ENCODE measurements around the gene DNM2. TPM values are rescaled to one million over a fixed set of nuclear protein-coding genes. Genes with fewer than 3 reads are reported as not detected.

Gene DNM2
- total RNA-seq, 1 experiment from 2014 or later = 121 TPM

- in situ Hi-C loops (cut with HindIII; ENCODE audit: low sequenced_read_pairs) = no loop called here
- no peak for DNase-seq (ENCODE audit: low spot score)
These were observed 46.5 kb downstream of the DNM2 start for GRCh38 chr19:10764340-10764894.

- in situ Hi-C loops (cut with HindIII; ENCODE audit: low sequenced_read_pairs) = no loop called here
- DNase-seq (ENCODE audit: low spot score) = peak; percentile 41
These were observed 48.3 kb downstream of the DNM2 start for GRCh38 chr19:10766049-10766623.

- DNase-seq (ENCODE audit: low spot score) = no peak
- in situ Hi-C loops (cut with HindIII; ENCODE audit: low sequenced_read_pairs) = no loop called here
These were observed 48.9 kb downstream of the DNM2 start for GRCh38 chr19:10766671-10767201.

- DNase-seq (ENCODE audit: low spot score) = no peak
- in situ Hi-C loops (cut with HindIII; ENCODE audit: low sequenced_read_pairs) = no loop called here
These were observed 49.8 kb downstream of the DNM2 start for GRCh38 chr19:10767726-10768125.

GRCh38 chr19:10768369-10768768, 50.5 kb downstream of the DNM2 start:
- in situ Hi-C loops (cut with HindIII; ENCODE audit: low sequenced_read_pairs) = no loop called here
- DNase-seq (ENCODE audit: low spot score) = no peak

GRCh38 chr19:10768936-10769335, 51.1 kb downstream of the DNM2 start:
- no peak for DNase-seq (ENCODE audit: low spot score)
- in situ Hi-C loops (cut with HindIII; ENCODE audit: low sequenced_read_pairs) = no loop called here

GRCh38 chr19:10769533-10770491, 51.9 kb downstream of the DNM2 start:
- in situ Hi-C loops (cut with HindIII; ENCODE audit: low sequenced_read_pairs) = no loop called here
- peak; percentile 88 for DNase-seq (ENCODE audit: low spot score)

GRCh38 chr19:10773969-10774368, 56.1 kb downstream of the DNM2 start:
- no peak for DNase-seq (ENCODE audit: low spot score)
- in situ Hi-C loops (cut with HindIII; ENCODE audit: low sequenced_read_pairs) = no loop called here

GRCh38 chr19:10774893-10775292, 57.0 kb downstream of the DNM2 start:
- DNase-seq (ENCODE audit: low spot score) = no peak
- in situ Hi-C loops (cut with HindIII; ENCODE audit: low sequenced_read_pairs) = no loop called here

- DNase-seq (ENCODE audit: low spot score) = no peak
- in situ Hi-C loops (cut with HindIII; ENCODE audit: low sequenced_read_pairs) = no loop called here
These were observed 59.2 kb downstream of the DNM2 start for GRCh38 chr19:10776900-10777650.

GRCh38 chr19:10780368-10780767, 62.5 kb downstream of the DNM2 start:
- no peak for DNase-seq (ENCODE audit: low spot score)
- in situ Hi-C loops (cut with HindIII; ENCODE audit: low sequenced_read_pairs) = no loop called here

GRCh38 chr19:10782795-10783194, 64.9 kb downstream of the DNM2 start:
- in situ Hi-C loops (cut with HindIII; ENCODE audit: low sequenced_read_pairs) = no loop called here
- DNase-seq (ENCODE audit: low spot score) = no peak

GRCh38 chr19:10784257-10784656, 66.4 kb downstream of the DNM2 start:
- no peak for DNase-seq (ENCODE audit: low spot score)
- in situ Hi-C loops (cut with HindIII; ENCODE audit: low sequenced_read_pairs) = no loop called here

- in situ Hi-C loops (cut with HindIII; ENCODE audit: low sequenced_read_pairs) = no loop called here
- no peak for DNase-seq (ENCODE audit: low spot score)
These were observed 70.3 kb downstream of the DNM2 start for GRCh38 chr19:10788146-10788545.

GRCh38 chr19:10789866-10790265, 72.0 kb downstream of the DNM2 start:
- DNase-seq (ENCODE audit: low spot score) = no peak
- in situ Hi-C loops (cut with HindIII; ENCODE audit: low sequenced_read_pairs) = no loop called here

- DNase-seq (ENCODE audit: low spot score) = peak; percentile 68
- in situ Hi-C loops (cut with HindIII; ENCODE audit: low sequenced_read_pairs) = no loop called here
These were observed 78.8 kb downstream of the DNM2 start for GRCh38 chr19:10796653-10797052.

- DNase-seq (ENCODE audit: low spot score) = no peak
- in situ Hi-C loops (cut with HindIII; ENCODE audit: low sequenced_read_pairs) = no loop called here
These were observed 79.2 kb downstream of the DNM2 start for GRCh38 chr19:10797078-10797477.

GRCh38 chr19:10797541-10798256, 79.8 kb downstream of the DNM2 start:
- in situ Hi-C loops (cut with HindIII; ENCODE audit: low sequenced_read_pairs) = no loop called here
- DNase-seq (ENCODE audit: low spot score) = peak; percentile 44

- DNase-seq (ENCODE audit: low spot score) = peak; percentile 85
- in situ Hi-C loops (cut with HindIII; ENCODE audit: low sequenced_read_pairs) = no loop called here
These were observed 82.6 kb downstream of the DNM2 start for GRCh38 chr19:10800488-10800887.
